ENCODE results near the gene ADGRG7. TPM values are rescaled to one million over a fixed set of nuclear protein-coding genes. Genes with fewer than 3 reads are reported as not detected.

Gene ADGRG7
- total RNA-seq, 6 experiments from 2014 or later, result 1.9 to 27.2 (median 21.8) TPM

GRCh38 chr3:100710261-100710968 lies 101.0 kb downstream of the ADGRG7 start:
- H3K27ac ChIP-seq, result peak overlapping the region; percentile 95 to 97 (median 97)
- H3K9me3 ChIP-seq, result no peaks in the 10 kb centered on the region
- ATAC-seq (peak in 1 of 4 donors; percentile 9), DNase-seq (peak in 1 of 3 donors; percentile 27)
- intact Hi-C loops (cut with DNase I), result loop anchor here in 1 of 2 donors (10.0 kb wide), 1 partner anchor 396 kb away; no protein-coding TSS in a partner anchor
- 14% methylated on average over 8 of the region's 8 CpGs for WGBS (ENCODE audit: insufficient coverage, low coverage, low lambda C conversion rate, missing lambda C conversion rate)
- H3K4me1 ChIP-seq, result peaks cover 0 to 23% (median 8%) of the 10 kb centered on the region in 4 donors
- H3K27me3 ChIP-seq, result no peaks in the 10 kb centered on the region
- TF ChIP-seq POLR2A (IDR thresholded peaks at IDR 0.05) (no peak), CTCF (IDR thresholded peaks at IDR 0.05) (peak in 1 of 4 donors; percentile 9)
- H3K4me3 ChIP-seq, result peak overlapping the region; percentile 61 to 87 (median 71)
- H3K36me3 ChIP-seq, result peaks cover 0 to 20% (median 8%) of the 10 kb centered on the region in 4 donors

GRCh38 chr3:100715176-100715575 lies 105.8 kb downstream of the ADGRG7 start:
- no peak overlapping the region for H3K4me3 ChIP-seq
- no peak for ATAC-seq
- H3K4me1 ChIP-seq, result peaks cover 0 to 57% (median 19%) of the 10 kb centered on the region in 4 donors
- no peak for DNase-seq
- H3K9me3 ChIP-seq, result no peaks in the 10 kb centered on the region
- peaks cover 0 to 29% (median 10%) of the 10 kb centered on the region in 4 donors for H3K36me3 ChIP-seq
- TF ChIP-seq CTCF (IDR thresholded peaks at IDR 0.05) (no peak), POLR2A (IDR thresholded peaks at IDR 0.05) (no peak)
- intact Hi-C loops (cut with DNase I), result loop anchor here in 1 of 2 donors (10.0 kb wide), 1 partner anchor 400 kb away; no protein-coding TSS in a partner anchor
- no peaks in the 10 kb centered on the region for H3K27me3 ChIP-seq
- no peak overlapping the region for H3K27ac ChIP-seq

DNA sequence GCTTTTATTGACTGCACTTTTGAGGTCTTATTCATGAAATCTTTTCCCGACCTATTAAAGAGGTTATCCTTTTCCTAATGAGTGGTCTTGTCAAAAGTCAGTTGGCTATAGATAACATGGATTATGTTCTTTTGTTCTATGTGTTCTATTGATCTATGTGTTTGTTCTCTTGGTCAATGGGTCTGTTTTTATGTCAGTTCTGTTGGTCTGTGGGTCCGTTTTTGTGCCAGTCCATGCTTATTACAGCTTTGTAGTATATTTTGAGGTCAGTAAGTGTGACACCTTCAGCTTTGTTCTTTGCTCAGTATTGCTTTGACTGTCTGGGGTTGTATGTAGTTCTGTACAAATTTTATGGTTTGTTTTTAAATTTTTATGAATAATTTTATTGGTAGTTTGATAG lies 107.7 kb downstream of the ADGRG7 start:
- H3K36me3 ChIP-seq, result peaks cover 0 to 41% (median 20%) of the 10 kb centered on the region in 4 donors
- TF ChIP-seq POLR2A (IDR thresholded peaks at IDR 0.05), result no peak
- TF ChIP-seq CTCF (IDR thresholded peaks at IDR 0.05), result no peak
- H3K9me3 ChIP-seq, result no peaks in the 10 kb centered on the region
- intact Hi-C loops (cut with DNase I), result loop anchor here in 1 of 2 donors (10.0 kb wide), 1 partner anchor 402 kb away; no protein-coding TSS in a partner anchor
- H3K4me3 ChIP-seq, result no peak overlapping the region
- DNase-seq, result no peak
- H3K4me1 ChIP-seq, result peaks cover 0 to 41% (median 13%) of the 10 kb centered on the region in 4 donors
- ATAC-seq, result peak; percentile 31 to 56 (median 46)
- H3K27me3 ChIP-seq, result no peaks in the 10 kb centered on the region
- peak overlapping the region in 2 of 3 donors; percentile 66 to 76 for H3K27ac ChIP-seq
- 43% methylated on average over 2 of the region's 2 CpGs for WGBS (ENCODE audit: insufficient coverage, low coverage, low lambda C conversion rate, missing lambda C conversion rate)

GRCh38 chr3:100717637-100718487 lies 108.5 kb downstream of the ADGRG7 start:
- peak; percentile 84 to 89 (median 86) for ATAC-seq
- no peak overlapping the region for H3K4me3 ChIP-seq
- no peak for TF ChIP-seq CTCF (IDR thresholded peaks at IDR 0.05)
- no peak for TF ChIP-seq POLR2A (IDR thresholded peaks at IDR 0.05)
- H3K9me3 ChIP-seq, result no peaks in the 10 kb centered on the region
- no peaks in the 10 kb centered on the region for H3K27me3 ChIP-seq
- intact Hi-C loops (cut with DNase I), result loop anchor here in 1 of 2 donors (10.0 kb wide), 1 partner anchor 403 kb away; no protein-coding TSS in a partner anchor
- 24% methylated on average over 4 of the region's 4 CpGs for WGBS (ENCODE audit: insufficient coverage, low coverage, low lambda C conversion rate, missing lambda C conversion rate)
- H3K4me1 ChIP-seq, result peaks cover 0 to 38% (median 12%) of the 10 kb centered on the region in 4 donors
- H3K27ac ChIP-seq, result peak overlapping the region in 2 of 3 donors; percentile 66 to 76
- DNase-seq, result no peak
- H3K36me3 ChIP-seq, result peaks cover 0 to 42% (median 23%) of the 10 kb centered on the region in 4 donors
